Stomach (tissue), 4 donors: ENCODE results near the gene TBCCD1.

Experiments used
- EP300 ChIP-seq: sonication (generic); formaldehyde crosslinking; IDR thresholded peaks from one replicate; pipeline ENCODE4 v1.6.1; 2017; ENCODE audit warnings: antibody characterized with exemption
- POLR2A ChIP-seq, 4 donors: fragments of 450-650 bp; IDR thresholded peaks; one replicate each; pipeline ENCODE4 v1.6.1; 2016; ENCODE audit warnings: antibody characterized with exemption in 4 of 4, control low read depth in 2 of 4, mild to moderate bottlenecking in 1 of 4, moderate library complexity in 1 of 4
- POLR2AphosphoS5 ChIP-seq, 3 donors: sonication (generic); formaldehyde crosslinking; IDR thresholded peaks; one replicate each; pipeline ENCODE4 v1.6.1; 2016; ENCODE audit warnings: antibody characterized with exemption in 3 of 3
- TF ChIP-seq, protein P1 (sequence below), 7 experiments: fragments of 450-650 bp in 4 of 7; fragments of 200-600 bp in 3 of 7; sonication (generic) in 3 of 7; IDR thresholded peaks; one replicate each; pipeline ENCODE4 v1.5.1; 2016 to 2019; ENCODE audit warnings: antibody characterized with exemption in 7 of 7, control low read depth in 2 of 7, mild to moderate bottlenecking in 1 of 7

DNA sequence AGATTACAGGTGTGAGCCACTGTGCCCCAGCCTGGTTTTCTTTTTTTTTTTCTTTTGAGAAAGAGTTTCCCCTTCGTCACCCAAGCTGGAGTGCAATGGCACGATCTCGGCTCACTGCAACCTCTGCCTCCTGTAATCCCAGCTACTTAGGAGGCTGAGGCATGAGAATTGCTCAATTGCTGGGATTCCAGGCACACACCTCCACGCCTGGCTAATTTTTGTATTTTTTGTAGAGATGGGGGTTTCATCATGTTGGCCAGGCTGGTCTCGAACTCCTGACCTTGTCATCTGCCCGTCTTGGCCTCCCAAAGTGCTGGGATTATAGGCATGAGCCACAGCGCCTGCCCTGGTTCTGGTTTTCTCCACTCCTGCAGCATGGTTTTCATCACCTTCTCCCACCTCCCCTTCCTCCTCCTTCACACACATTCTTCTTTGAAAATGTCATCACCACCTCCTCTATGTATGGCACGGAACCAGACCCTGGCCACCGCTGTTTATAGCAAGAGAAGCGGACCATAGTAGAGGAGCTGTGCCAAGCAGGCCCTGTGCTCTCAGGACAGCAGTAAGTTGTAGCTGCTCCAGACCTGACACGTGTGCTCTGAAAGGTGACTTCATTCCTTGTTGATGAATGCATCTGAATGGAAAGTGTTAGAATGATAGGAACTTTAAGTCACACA lies 31.1 kb upstream of the TBCCD1 start:
- TF ChIP-seq, protein P1, sequence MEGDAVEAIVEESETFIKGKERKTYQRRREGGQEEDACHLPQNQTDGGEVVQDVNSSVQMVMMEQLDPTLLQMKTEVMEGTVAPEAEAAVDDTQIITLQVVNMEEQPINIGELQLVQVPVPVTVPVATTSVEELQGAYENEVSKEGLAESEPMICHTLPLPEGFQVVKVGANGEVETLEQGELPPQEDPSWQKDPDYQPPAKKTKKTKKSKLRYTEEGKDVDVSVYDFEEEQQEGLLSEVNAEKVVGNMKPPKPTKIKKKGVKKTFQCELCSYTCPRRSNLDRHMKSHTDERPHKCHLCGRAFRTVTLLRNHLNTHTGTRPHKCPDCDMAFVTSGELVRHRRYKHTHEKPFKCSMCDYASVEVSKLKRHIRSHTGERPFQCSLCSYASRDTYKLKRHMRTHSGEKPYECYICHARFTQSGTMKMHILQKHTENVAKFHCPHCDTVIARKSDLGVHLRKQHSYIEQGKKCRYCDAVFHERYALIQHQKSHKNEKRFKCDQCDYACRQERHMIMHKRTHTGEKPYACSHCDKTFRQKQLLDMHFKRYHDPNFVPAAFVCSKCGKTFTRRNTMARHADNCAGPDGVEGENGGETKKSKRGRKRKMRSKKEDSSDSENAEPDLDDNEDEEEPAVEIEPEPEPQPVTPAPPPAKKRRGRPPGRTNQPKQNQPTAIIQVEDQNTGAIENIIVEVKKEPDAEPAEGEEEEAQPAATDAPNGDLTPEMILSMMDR (IDR thresholded peaks at IDR 0.05), result no peak
- TF ChIP-seq POLR2A (IDR thresholded peaks at IDR 0.05), result no peak
- TF ChIP-seq POLR2AphosphoS5 (IDR thresholded peaks at IDR 0.05), result no peak
- no peak for TF ChIP-seq EP300
